ENCODE results near the gene C2CD2. TPM values are rescaled to one million over a fixed set of nuclear protein-coding genes. Genes with fewer than 3 reads are reported as not detected.

The C2CD2 gene
- total and polyA plus RNA-seq, 10 of the 15 experiments (the other 5 are each of a cell fraction or from before 2014, with no cell fraction given) = 2.2 to 30.9 (median 9.9) TPM

DNA sequence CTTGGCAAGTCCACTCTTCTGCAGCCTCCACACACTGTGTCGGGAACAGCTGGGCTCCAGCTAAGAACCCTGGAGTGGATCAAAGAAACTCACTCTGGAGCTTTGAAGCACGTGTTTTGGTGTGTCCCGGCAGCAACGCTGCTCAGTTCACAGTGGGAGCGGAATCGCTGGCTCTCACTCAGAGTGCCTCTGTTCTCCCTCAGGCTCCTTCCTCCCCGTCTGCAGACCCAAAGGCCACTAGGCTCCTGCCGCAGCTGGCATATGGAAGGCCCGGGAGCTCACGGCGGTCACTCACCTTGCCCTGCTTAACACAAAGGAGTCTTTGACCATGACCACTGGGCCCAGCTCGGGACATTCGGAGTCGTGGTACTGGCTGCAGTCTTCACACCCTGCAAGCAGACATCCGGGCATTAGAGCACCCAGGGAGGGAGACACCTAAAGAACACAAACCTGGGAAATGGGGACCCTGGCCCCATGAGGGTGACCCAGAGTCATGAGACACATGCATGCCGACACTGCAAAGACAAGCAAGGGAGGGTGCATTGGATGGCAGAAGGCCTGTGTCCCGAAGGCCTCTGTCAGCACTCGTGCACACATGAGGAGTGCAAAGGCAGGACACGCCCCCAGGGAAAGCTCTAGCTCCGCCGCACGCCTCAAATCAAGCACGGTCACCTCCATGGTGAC lies 94.4 kb downstream of the C2CD2 start (continued):
- TF ChIP-seq CBX5 (IDR thresholded peaks at IDR 0.05; ENCODE audit: low read depth) = no peak
- no peak for TF ChIP-seq JUNB (IDR thresholded peaks at IDR 0.05)
- no peak for TF ChIP-seq MEF2B (IDR thresholded peaks at IDR 0.05; ENCODE audit: partially characterized antibody, poor library complexity, severe bottlenecking)

DNA sequence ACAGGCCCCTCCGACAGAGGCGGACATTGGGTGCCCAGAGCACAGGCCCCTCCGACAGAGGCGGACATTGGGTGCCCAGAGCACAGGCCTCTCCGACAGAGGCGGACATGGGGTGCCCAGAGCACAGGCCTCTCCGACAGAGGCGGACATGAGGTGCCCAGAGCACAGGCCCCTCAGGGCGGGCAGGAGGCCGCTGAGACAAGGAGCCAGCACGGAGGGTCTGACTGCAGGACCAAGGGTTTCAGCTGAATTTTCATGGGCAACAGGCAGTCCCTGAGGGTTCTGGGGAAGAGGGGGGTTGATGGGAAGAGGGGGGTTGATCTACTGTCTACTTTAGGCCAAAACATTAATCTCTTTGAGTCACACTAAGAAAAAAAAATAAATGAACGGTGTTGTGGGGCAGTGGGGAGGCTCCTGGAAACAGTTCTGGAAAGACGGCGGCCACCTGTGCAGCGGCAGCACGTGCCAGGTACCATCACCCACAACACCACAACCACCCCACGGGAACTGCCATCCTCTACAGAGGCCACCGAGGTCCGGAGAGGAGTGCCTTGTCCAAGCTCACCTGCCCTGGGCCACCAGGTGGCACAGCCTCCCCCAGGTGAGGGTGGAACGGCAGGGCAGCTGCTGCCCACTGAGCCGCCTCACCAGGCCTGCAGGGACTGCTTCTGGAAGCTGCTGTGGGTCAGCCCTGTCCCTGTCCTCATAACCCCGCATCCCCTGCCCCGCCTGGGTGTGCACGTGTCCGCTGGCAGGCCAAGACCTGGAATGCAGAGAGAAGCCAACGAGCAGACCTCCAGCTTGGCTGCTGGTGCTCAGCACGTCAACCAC lies 95.1 kb downstream of the C2CD2 start:
- ChIA-PET SMC1A (ENCODE audit: uncharacterized antibody, unreplicated experiment) (interaction anchor here (2.4 kb wide), 1 partner anchor 19 kb away, joined by 6 read pairs; no protein-coding TSS in a partner anchor), CTCF (interaction anchor here (1.8 kb wide), 1 partner anchor 42 kb away, joined by 12 read pairs; no protein-coding TSS in a partner anchor), RAD21 (ENCODE audit: unreplicated experiment) (interaction anchor here (0.6 kb wide), 1 partner anchor 767 kb away, joined by 3 read pairs; no protein-coding TSS in a partner anchor), POLR2A (interaction anchor here (0.6 kb wide), 1 partner anchor 148 kb away, joined by 5 read pairs; no protein-coding TSS in a partner anchor)
- 90% methylated on average over 27 of the region's 27 CpGs for WGBS (ENCODE audit: insufficient coverage, insufficient replicate concordance, low lambda C conversion rate, missing lambda C conversion rate)
- FAIRE-seq (no peak), DNase-seq (ENCODE audit: low read depth, low spot score) (no peak), ATAC-seq (no peak)
- no peak overlapping the region for H3K27ac ChIP-seq (ENCODE audit: control insufficient read depth, insufficient read depth)
- TF ChIP-seq CHD2 (IDR thresholded peaks at IDR 0.05; ENCODE audit: borderline replicate concordance, low read depth, low read length) (no peak), NFIC (IDR thresholded peaks at IDR 0.05; ENCODE audit: low read depth, low read length) (no peak), NR2C2 (IDR thresholded peaks at IDR 0.05; ENCODE audit: borderline replicate concordance, control insufficient read depth, insufficient read length, low read depth) (no peak), ZNF384 (IDR thresholded peaks at IDR 0.05; ENCODE audit: borderline replicate concordance, low read depth, low read length) (no peak)
- H3K9ac ChIP-seq (ENCODE audit: control insufficient read depth, insufficient read depth, low read length) = no peak overlapping the region
- H2AFZ ChIP-seq (ENCODE audit: control insufficient read depth, low read depth, low read length) = no peak overlapping the region
- intact Hi-C loops (cut with micrococcal nuclease; ENCODE audit: unreplicated experiment) (no loop called here), in situ Hi-C loops (cut with MboI) (no loop called here)
- no TSS peak for BruUV-seq (replicated peaks)
- no peaks in the 10 kb centered on the region for H3K9me3 ChIP-seq (replicated peaks; ENCODE audit: control insufficient read depth, insufficient read depth, low read length)
- H3K4me2 ChIP-seq (ENCODE audit: control insufficient read depth, insufficient read depth) = no peak overlapping the region
- H3K4me3 ChIP-seq = no peak overlapping the region
- H3K27me3 ChIP-seq (replicated peaks in 1 of 2; ENCODE audit: control insufficient read depth in 2 of 2, insufficient read depth in 2 of 2, low read length in 1 of 2) = no peaks in the 10 kb centered on the region
- H3K36me3 ChIP-seq (ENCODE audit: control insufficient read depth in 2 of 2, insufficient read depth in 2 of 2, low read length in 1 of 2) = peaks cover 23 to 26% of the 10 kb centered on the region in 2 experiments
- peaks cover 26% of the 10 kb centered on the region for H3K4me1 ChIP-seq (ENCODE audit: control insufficient read depth, insufficient read depth, low read length)
- no peaks in the 10 kb centered on the region for H4K20me1 ChIP-seq (ENCODE audit: control insufficient read depth, insufficient read depth)
- H3K79me2 ChIP-seq (ENCODE audit: control insufficient read depth, insufficient read depth, low read length) = peaks cover 26% of the 10 kb centered on the region

All from GM12878 (cell line).